GM12874 (cell line): ENCODE data around the gene ETV7.

Source experiments
- TF ChIP-seq, protein P1 (sequence below): IDR thresholded peaks from 2 replicates; pipeline ENCODE4 v1.5.1; 2011; ENCODE audit warnings: low read depth, mild to moderate bottlenecking, control low read depth, low read length, moderate library complexity; ENCODE audit not compliant: insufficient read depth

The ETV7 gene

DNA sequence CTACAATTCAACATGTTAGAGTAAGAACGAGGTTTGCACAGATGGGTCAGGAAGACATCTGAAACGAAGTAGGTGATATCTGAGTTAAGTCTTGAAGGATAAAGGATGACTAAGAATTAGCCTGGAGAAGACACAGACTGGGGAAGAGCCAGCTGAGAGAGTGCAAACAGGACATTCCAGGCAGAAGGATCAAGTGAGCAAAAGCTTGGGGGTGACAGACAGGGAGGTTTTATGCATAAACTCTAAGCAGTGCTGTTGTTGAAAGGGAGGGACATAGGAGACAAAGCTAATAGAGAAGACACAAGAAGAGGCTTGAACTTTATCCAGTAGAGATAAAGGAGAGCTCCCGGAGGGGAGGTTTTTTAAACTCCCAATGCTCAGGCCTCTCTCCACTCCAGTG, 15.0 kb upstream of the ETV7 start:
- TF ChIP-seq, protein P1, sequence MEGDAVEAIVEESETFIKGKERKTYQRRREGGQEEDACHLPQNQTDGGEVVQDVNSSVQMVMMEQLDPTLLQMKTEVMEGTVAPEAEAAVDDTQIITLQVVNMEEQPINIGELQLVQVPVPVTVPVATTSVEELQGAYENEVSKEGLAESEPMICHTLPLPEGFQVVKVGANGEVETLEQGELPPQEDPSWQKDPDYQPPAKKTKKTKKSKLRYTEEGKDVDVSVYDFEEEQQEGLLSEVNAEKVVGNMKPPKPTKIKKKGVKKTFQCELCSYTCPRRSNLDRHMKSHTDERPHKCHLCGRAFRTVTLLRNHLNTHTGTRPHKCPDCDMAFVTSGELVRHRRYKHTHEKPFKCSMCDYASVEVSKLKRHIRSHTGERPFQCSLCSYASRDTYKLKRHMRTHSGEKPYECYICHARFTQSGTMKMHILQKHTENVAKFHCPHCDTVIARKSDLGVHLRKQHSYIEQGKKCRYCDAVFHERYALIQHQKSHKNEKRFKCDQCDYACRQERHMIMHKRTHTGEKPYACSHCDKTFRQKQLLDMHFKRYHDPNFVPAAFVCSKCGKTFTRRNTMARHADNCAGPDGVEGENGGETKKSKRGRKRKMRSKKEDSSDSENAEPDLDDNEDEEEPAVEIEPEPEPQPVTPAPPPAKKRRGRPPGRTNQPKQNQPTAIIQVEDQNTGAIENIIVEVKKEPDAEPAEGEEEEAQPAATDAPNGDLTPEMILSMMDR, result no peak

DNA sequence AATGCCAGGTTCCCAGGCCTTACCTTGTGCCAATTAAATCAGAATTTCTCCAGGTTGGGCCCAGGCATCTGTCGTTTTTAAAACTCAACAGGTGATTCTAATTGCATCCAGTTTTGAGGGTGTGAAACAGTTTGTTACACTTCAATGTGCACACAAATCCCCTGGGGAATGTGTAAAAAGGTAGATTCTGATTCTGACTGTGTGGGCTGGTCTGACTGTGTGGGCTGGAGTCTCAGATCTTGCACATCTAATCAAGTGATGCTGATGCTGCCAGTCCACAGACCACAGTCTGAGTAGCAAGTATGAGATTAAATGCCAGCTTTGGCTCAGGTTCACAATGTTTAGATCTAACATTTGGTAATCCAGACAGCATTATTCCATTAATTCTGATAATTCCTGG, 12.5 kb upstream of the ETV7 start:
- TF ChIP-seq, protein P1, result no peak

DNA sequence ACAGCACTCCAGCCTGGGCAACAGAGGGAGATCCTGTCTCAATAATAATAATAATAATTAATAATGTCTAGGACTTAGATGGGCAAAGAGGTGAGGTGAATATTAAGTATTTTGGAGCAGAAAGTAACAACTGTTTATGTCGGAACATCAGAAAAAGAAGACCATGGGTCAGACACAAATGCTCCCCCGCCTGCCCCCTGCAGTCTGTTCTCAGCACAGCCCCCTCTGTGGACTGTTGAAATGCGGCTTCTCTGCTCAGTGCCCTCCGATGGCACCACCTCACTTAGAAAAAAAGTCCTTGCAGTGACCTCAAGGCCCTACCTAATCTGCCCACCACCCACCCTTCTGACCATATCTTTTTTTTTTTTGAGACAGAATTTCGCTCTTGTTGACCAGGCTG, 5.2 kb upstream of the ETV7 start:
- TF ChIP-seq, protein P1, result no peak

DNA sequence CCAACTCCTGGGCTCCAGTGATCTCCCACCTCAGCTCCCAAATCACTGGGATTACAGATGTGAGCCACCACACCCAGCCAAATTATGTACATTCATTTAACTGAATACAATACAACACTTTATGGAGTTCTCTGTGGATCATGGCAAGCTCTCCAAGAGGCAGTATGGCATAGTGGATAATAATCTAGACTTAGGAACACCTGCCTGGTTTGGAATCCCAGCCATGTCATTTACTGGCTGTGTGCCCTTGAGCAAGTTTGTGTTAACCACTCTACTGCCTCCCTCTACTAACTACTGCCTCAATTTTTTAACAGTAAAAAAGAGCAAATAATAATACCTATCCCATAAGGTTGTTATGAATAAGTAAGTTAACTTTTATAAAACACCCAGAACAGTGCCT, 1.9 kb upstream of the ETV7 start:
- TF ChIP-seq, protein P1, result no peak

DNA sequence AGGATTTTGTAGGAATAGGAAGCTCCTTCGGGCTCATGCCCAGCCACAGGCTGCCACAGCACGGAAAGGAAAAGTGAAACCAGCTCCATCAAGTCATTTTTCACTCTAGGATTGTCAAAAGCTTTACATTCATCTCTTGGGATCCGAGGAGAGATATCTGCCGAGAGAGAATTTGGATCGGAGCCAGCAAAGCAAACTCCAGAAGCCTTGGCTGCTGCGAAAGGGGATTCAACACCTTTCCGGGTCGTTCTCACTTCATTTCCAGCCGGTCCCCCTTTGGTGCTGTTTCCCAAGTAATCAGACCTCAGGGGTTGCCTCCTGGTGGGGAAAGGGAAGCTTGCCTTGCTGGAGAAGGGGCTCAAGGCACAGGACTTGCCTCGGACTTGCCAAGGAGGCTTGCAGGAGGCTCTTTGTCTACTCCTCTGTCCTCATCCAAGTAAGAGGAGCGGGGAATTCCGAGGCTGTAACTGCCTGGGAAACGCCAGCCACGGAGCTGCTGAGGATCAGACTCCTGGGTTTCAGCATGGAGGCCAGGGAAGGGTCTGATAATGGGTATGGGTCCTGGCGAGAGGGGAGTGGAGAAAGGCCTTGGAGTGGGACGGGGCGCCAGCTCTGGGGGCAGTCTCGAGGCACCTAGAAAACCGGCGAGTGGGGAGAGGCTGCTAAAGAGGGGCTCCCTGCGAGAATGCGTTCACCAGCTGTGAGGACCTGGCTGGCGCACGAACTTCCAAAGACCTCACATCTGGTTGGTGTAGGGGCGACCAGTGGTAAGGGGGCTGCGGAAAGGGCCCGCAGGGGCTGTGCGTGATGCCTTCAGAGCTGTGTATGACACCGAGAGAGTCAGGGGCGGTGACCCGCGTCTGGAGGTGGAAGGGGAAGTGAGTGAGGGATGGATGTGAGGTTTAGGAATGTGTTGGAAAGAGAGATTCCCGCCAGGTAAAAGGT, 702 bp downstream of the ETV7 start:
- TF ChIP-seq, protein P1, result no peak

DNA sequence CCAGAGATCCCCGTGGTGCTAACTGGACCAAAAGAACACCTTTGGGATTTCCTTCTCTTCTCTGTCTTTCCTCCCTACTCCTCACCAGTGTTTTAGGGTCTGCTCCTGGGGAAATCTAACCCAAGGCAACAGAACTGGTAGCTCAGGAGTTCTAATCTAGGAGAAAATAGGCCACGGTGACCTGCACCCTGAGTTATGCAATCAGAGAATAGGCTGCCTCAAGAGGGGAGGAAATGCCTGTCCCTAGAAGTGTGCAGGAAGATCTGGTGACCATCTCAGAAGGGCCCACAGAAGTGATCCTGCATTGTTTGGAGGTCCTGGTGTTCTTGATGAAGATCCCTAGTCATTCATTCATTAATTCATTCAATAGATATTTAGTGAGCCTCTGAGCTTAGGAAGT, 3.4 kb downstream of the ETV7 start:
- TF ChIP-seq, protein P1, result no peak

DNA sequence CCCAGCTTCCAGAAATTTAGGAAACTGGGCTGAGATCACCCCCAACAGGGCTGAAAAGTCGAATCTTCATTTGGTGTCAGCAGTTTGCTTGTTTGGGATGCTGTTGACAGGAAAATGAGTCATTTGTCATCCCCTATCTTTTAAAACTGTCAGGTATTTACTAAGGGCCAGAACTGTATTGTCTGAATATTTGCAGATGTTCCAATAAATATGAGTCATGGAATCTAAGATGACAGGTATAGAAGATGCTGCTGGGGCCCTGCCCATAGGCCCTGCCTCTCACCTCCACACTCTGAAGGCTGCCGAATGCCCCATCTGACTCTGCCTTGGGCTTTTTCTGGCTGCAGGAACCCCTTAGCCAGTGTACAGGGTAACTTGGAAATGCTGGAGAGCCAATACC, 3.9 kb downstream of the ETV7 start:
- TF ChIP-seq, protein P1, result no peak
